Retinal pigment epithelial cell (primary cell): ENCODE results near the gene PRR33.

Source experiments
- DNase-seq: peaks from one replicate; pipeline ENCODE4 v3.0.0-alpha.2; 2010; ENCODE audit warnings: low read depth
- H3K4me3 ChIP-seq: 2 replicates; pipeline ENCODE4 v1.5.1; 2011; ENCODE audit warnings: mild to moderate bottlenecking, low read length, control low read depth, moderate library complexity
- CTCF ChIP-seq: conservative IDR thresholded peaks from 2 replicates; pipeline ENCODE4 v1.5.1; 2011; ENCODE audit warnings: low read depth, low read length, control low read depth, inconsistent platforms

PRR33 gene

GRCh38 chr11:1883346-1884302 is 8.1 kb downstream of the PRR33 start:
- DNase-seq, result no peak
- H3K4me3 ChIP-seq, result no peak overlapping the region
- TF ChIP-seq CTCF, result no peak

- no peak for DNase-seq
- peak; percentile 88 for TF ChIP-seq CTCF
- no peak overlapping the region for H3K4me3 ChIP-seq
Observed at GRCh38 chr11:1882265-1883238, 9.1 kb downstream of the PRR33 start.

- no peak for DNase-seq
- no peak for TF ChIP-seq CTCF
- H3K4me3 ChIP-seq, result no peak overlapping the region
Observed at GRCh38 chr11:1881442-1882264, 10.0 kb downstream of the PRR33 start.

- no peak for DNase-seq
- H3K4me3 ChIP-seq, result no peak overlapping the region
- no peak for TF ChIP-seq CTCF
Observed at GRCh38 chr11:1880746-1881441, 10.8 kb downstream of the PRR33 start.

- no peak overlapping the region for H3K4me3 ChIP-seq
- no peak for TF ChIP-seq CTCF
- DNase-seq, result no peak
Observed at GRCh38 chr11:1879941-1880720, 11.6 kb downstream of the PRR33 start.
